Lung (tissue), 12 donors: Measurements from ENCODE around the gene RBMS2. TPM values are rescaled to one million over a fixed set of nuclear protein-coding genes. Genes with fewer than 3 reads are reported as not detected.

Source experiments
- ATAC-seq: fragments of 200-7000 bp; cut with Tn5 transposase; one replicate; pipeline ENCODE4 v1.9.1; 2020; ENCODE audit warnings: moderate number of reproducible peaks; ENCODE audit not compliant: insufficient read depth, low FRiP score
- DNase-seq, 3 donors: peaks; one replicate each; pipeline ENCODE4 v3.0.0-alpha.2; 2013 to 2017
- H3K27ac ChIP-seq, 2 donors: one replicate each; pipeline ENCODE4 v1.5.1; 2013; ENCODE audit warnings: mild to moderate bottlenecking in 2 of 2, moderate library complexity in 2 of 2, control low read depth in 1 of 2, inconsistent platforms in 1 of 2, low read depth in 1 of 2, low read length in 1 of 2
- H3K27me3 ChIP-seq, 3 donors: one replicate each; pipeline ENCODE4 v1.5.1; 2013; ENCODE audit warnings: low read length in 2 of 3; ENCODE audit not compliant: control insufficient read depth in 3 of 3, insufficient read depth in 3 of 3
- H3K36me3 ChIP-seq, 4 donors: one replicate each; pipeline ENCODE4 v1.5.1; 2013; ENCODE audit warnings: low read length in 4 of 4, mild to moderate bottlenecking in 1 of 4, moderate library complexity in 1 of 4; ENCODE audit not compliant: control insufficient read depth in 4 of 4, insufficient read depth in 4 of 4
- H3K4me1 ChIP-seq, 5 donors: one replicate each; pipeline ENCODE4 v1.5.1; 2013; ENCODE audit warnings: low read length in 5 of 5, mild to moderate bottlenecking in 2 of 5, moderate library complexity in 1 of 5; ENCODE audit not compliant: control insufficient read depth in 5 of 5, insufficient read depth in 5 of 5
- H3K4me3 ChIP-seq: one replicate; pipeline ENCODE4 v1.5.1; 2013; ENCODE audit warnings: mild to moderate bottlenecking, control low read depth, moderate library complexity
- H3K9ac ChIP-seq, 2 donors: one replicate each; pipeline ENCODE4 v1.5.1; 2013; ENCODE audit warnings: low read length in 2 of 2, control low read depth in 1 of 2; ENCODE audit not compliant: insufficient read depth in 1 of 2
- H3K9me3 ChIP-seq, 4 donors: one replicate each; pipeline ENCODE4 v1.5.1; 2013; ENCODE audit warnings: low read length in 3 of 4, mild to moderate bottlenecking in 1 of 4, moderate library complexity in 1 of 4; ENCODE audit not compliant: control insufficient read depth in 4 of 4, insufficient read depth in 3 of 4
- WGBS, 2 donors: extraction: QIAGEN DNeasy Blood & Tissue Kit; methylation state at CpG; one replicate each; pipeline ENCODE4 v1.1.7; 2013; 5-methylcytosine and 5-hydroxymethylcytosine counted together
- polyA plus RNA-seq, 2 donors: library from polyadenylated mRNA; stranded (reverse); fragments of 200-250 nt; gene quantifications; one replicate each; pipeline ENCODE4 v1.2.1, GENCODE V29; 2013
- total RNA-seq, 2 donors: library from RNA; depleted of rRNA in 1 of 2; stranded (reverse); fragments of >200 nt in 1 of 2; gene quantifications; one replicate each; pipeline ENCODE4 v1.2.1, GENCODE V29; 2014 to 2021
- TF ChIP-seq, protein P1 (sequence below): IDR thresholded peaks from 2 replicates; pipeline ENCODE4 v1.5.1; 2012; ENCODE audit warnings: mild to moderate bottlenecking; ENCODE audit errors: control extremely low read depth, extremely low read depth
- donor health status: control.
- donor health status: control.
- donor health status: Bipolar disorder and iron deficiency.
- donor health status: healthy.
- donor health status: DM: yes; HTN: yes; CAD: no.

Gene RBMS2
- total and polyA plus RNA-seq, 4 donors = 16.3 to 71.0 (median 42.7) TPM

DNA sequence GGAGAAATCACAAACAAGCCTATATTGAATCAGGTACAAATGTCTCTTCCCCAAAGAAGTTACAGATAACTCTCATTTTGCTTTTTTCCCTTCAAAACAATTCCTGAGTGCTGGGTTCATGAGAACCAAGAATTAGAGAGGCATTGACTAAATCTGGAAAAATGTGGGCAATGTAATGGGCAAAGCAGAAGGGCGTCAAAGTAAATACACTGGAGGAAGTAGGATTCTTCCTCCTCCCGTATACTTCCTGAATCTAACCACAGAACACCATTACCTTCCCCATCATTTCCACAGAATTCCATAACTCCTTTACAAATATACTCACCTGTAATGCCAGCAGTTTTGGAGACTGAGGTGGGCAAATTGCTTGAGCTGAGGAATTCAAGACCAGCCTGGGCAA, 3.0 kb upstream of the RBMS2 start:
- Histone ChIP-seq H3K9me3 (no peaks in the 10 kb centered on the region), H3K36me3 (no peaks in the 10 kb centered on the region), H3K27ac (peak overlapping the region in 1 of 2 donors; percentile 31), H3K4me1 (peaks cover 0 to 16% (median 8%) of the 10 kb centered on the region in 5 donors), H3K9ac (no peak overlapping the region), H3K4me3 (no peak overlapping the region), H3K27me3 (no peaks in the 10 kb centered on the region)
- no peak for ATAC-seq
- TF ChIP-seq, protein P1, sequence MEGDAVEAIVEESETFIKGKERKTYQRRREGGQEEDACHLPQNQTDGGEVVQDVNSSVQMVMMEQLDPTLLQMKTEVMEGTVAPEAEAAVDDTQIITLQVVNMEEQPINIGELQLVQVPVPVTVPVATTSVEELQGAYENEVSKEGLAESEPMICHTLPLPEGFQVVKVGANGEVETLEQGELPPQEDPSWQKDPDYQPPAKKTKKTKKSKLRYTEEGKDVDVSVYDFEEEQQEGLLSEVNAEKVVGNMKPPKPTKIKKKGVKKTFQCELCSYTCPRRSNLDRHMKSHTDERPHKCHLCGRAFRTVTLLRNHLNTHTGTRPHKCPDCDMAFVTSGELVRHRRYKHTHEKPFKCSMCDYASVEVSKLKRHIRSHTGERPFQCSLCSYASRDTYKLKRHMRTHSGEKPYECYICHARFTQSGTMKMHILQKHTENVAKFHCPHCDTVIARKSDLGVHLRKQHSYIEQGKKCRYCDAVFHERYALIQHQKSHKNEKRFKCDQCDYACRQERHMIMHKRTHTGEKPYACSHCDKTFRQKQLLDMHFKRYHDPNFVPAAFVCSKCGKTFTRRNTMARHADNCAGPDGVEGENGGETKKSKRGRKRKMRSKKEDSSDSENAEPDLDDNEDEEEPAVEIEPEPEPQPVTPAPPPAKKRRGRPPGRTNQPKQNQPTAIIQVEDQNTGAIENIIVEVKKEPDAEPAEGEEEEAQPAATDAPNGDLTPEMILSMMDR = no peak
- 6 to 29% methylated on average over 2 of the region's 2 CpGs for WGBS, 2 donors
- DNase-seq = no peak

DNA sequence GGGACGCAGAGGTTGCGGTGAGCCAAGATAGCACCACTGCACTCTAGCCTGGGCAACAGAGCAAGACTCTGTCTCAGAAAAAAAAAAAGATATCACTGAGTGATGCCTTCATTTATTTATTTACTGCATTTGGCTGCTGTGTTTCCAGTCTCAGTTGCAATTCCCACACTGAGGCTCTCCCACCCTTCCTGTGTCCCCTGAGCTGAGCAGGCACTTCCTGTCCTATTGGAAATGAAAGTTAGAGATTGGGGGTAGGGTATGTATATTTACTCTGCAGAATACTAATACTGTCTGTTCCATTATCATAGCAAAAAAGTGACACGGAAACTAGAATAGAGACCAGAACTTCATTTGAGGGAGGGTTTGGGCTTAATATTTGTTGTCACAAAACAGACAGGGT, 1.6 kb upstream of the RBMS2 start:
- DNase-seq = peak; percentile 27 to 77 (median 61)
- H3K4me3 ChIP-seq = no peak overlapping the region
- H3K27ac ChIP-seq = peak overlapping the region; percentile 47 to 78
- no peaks in the 10 kb centered on the region for H3K36me3 ChIP-seq
- no peaks in the 10 kb centered on the region for H3K9me3 ChIP-seq
- ATAC-seq = no peak
- H3K4me1 ChIP-seq = peaks cover under 1 to 26% (median 11%) of the 10 kb centered on the region in 5 donors
- peak overlapping the region in 1 of 2 donors; percentile 89 for H3K9ac ChIP-seq
- TF ChIP-seq, protein P1 = no peak
- H3K27me3 ChIP-seq = no peaks in the 10 kb centered on the region
- 62 to 73% methylated on average over 3 of the region's 3 CpGs for whole genome bisulfite sequencing, 2 donors

DNA sequence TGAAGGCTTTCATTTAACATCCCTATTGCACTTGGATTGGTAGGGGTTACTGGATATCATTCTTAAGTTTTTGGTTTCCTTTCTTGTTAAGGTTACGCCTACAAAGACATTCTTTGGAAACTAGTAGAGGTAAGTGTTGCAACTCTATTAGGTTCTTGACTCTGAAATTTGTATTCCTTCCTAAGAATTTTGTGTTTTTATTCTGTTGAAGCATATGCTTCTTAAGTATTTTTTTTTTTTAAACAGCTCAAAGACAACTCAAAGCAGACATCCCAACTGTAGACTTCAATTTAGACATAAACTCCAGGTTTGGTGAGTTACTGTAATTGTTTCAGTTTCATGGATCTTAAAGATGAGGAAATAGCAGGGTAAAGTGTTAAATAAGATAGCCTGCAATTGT, 1.1 kb upstream of the RBMS2 start:
- peak overlapping the region in 1 of 2 donors; percentile 89 for H3K9ac ChIP-seq
- H3K4me3 ChIP-seq = no peak overlapping the region
- no peaks in the 10 kb centered on the region for H3K9me3 ChIP-seq
- 11 to 18% methylated on average over 1 of the region's 1 CpG for WGBS, 2 donors
- H3K4me1 ChIP-seq = peaks cover 2 to 26% (median 11%) of the 10 kb centered on the region in 5 donors
- H3K36me3 ChIP-seq = no peaks in the 10 kb centered on the region
- ATAC-seq (no peak), DNase-seq (peak in 2 of 3 donors; percentile 30 to 52)
- H3K27me3 ChIP-seq = no peaks in the 10 kb centered on the region
- TF ChIP-seq, protein P1 = no peak
- H3K27ac ChIP-seq = peak overlapping the region in 1 of 2 donors; percentile 78

DNA sequence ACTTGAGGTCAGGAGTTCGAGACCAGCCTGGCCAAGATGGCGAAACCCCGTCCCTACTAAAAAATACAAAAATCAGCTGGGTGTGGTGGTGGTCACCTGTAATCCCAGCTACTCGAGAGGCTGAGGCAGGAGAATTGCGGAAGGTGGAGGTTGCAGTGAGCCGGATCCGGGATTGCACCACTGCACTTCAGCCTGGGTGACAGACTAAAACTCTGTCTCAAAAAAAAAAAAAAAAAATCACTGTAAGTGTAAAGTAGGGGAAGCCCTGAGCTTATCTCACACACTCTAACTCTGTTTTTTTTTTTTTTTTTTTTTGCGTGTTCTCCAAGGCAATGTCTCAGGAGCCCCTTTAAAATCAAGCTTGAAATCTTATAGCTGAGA, 421 bp upstream of the RBMS2 start:
- Histone ChIP-seq H3K4me1 (peaks cover 2 to 26% (median 11%) of the 10 kb centered on the region in 5 donors), H3K4me3 (peak overlapping the region; percentile 25), H3K36me3 (no peaks in the 10 kb centered on the region), H3K9ac (peak overlapping the region in 1 of 2 donors; percentile 78), H3K9me3 (no peaks in the 10 kb centered on the region), H3K27me3 (no peaks in the 10 kb centered on the region), H3K27ac (peak overlapping the region; percentile 78)
- TF ChIP-seq, protein P1 = no peak
- peak in 1 of 3 donors; percentile 23 for DNase-seq
- peak; percentile 13 for ATAC-seq
- WGBS, 2 donors = 27 to 30% methylated on average over 8 of the region's 8 CpGs
